Liver (tissue), 3 donors: ENCODE data around the gene RASA3.

Source experiments
- ATF3 ChIP-seq: IDR thresholded peaks from 2 replicates; pipeline ENCODE4 v1.6.1; 2016; ENCODE audit warnings: antibody characterized with exemption
- EGR1 ChIP-seq, 2 donors: IDR thresholded peaks; 2 replicates each; pipeline ENCODE4 v1.6.1; 2016 to 2018; ENCODE audit warnings: antibody characterized with exemption in 2 of 2, low read depth in 2 of 2
- GABPA ChIP-seq, 2 donors: IDR thresholded peaks in 1 of 2; conservative IDR thresholded peaks in 1 of 2; 2 replicates each; pipeline ENCODE4 v1.6.1; 2016; ENCODE audit warnings: antibody characterized with exemption in 2 of 2, mild to moderate bottlenecking in 1 of 2, moderate library complexity in 1 of 2
- JUND ChIP-seq, 2 donors: IDR thresholded peaks; 2 replicates each; pipeline ENCODE4 v1.6.1; 2016; ENCODE audit warnings: antibody characterized with exemption in 2 of 2
- RAD21 ChIP-seq, 2 donors: IDR thresholded peaks; 2 replicates each; pipeline ENCODE4 v1.6.1; 2016; ENCODE audit warnings: antibody characterized with exemption in 2 of 2, mild to moderate bottlenecking in 2 of 2
- SP1 ChIP-seq: IDR thresholded peaks from 2 replicates; pipeline ENCODE4 v1.6.1; 2018; ENCODE audit warnings: antibody characterized with exemption, mild to moderate bottlenecking
- TAF1 ChIP-seq: conservative IDR thresholded peaks from 2 replicates; pipeline ENCODE4 v1.6.1; 2016; ENCODE audit warnings: antibody characterized with exemption, mild to moderate bottlenecking
- YY1 ChIP-seq: IDR thresholded peaks from 2 replicates; pipeline ENCODE4 v1.6.1; 2016; ENCODE audit warnings: antibody characterized with exemption, mild to moderate bottlenecking
- ZBTB33 ChIP-seq: IDR thresholded peaks from 2 replicates; pipeline ENCODE4 v1.6.1; 2016; ENCODE audit warnings: antibody characterized with exemption
- TF ChIP-seq, protein P1 (sequence below): fragments of 150-350 bp; IDR thresholded peaks from 2 replicates; pipeline ENCODE4 v1.5.1; 2017; ENCODE audit warnings: improper control_type of control experiment, low read depth, low read length; ENCODE audit not compliant: missing input control
- TF ChIP-seq, protein P2 (sequence below): IDR thresholded peaks from 2 replicates; pipeline ENCODE4 v1.6.1; 2016; ENCODE audit warnings: antibody characterized with exemption, mild to moderate bottlenecking
- TF ChIP-seq, protein P3 (sequence below): IDR thresholded peaks from 2 replicates; pipeline ENCODE4 v1.6.1; 2016; ENCODE audit warnings: antibody characterized with exemption
- donor health status: healthy.
- donor health status: healthy.

GRCh38 chr13:114034481-114034891 is 97.9 kb downstream of the RASA3 start:
- TF ChIP-seq, protein P1, sequence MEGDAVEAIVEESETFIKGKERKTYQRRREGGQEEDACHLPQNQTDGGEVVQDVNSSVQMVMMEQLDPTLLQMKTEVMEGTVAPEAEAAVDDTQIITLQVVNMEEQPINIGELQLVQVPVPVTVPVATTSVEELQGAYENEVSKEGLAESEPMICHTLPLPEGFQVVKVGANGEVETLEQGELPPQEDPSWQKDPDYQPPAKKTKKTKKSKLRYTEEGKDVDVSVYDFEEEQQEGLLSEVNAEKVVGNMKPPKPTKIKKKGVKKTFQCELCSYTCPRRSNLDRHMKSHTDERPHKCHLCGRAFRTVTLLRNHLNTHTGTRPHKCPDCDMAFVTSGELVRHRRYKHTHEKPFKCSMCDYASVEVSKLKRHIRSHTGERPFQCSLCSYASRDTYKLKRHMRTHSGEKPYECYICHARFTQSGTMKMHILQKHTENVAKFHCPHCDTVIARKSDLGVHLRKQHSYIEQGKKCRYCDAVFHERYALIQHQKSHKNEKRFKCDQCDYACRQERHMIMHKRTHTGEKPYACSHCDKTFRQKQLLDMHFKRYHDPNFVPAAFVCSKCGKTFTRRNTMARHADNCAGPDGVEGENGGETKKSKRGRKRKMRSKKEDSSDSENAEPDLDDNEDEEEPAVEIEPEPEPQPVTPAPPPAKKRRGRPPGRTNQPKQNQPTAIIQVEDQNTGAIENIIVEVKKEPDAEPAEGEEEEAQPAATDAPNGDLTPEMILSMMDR: no peak
- TF ChIP-seq RAD21 (IDR thresholded peaks at IDR 0.05) (no peak), GABPA (IDR thresholded peaks at IDR 0.05 in 1 of 2, conservative IDR thresholded peaks at IDR 0.05 in 1 of 2) (no peak), ZBTB33 (no peak), YY1 (no peak), SP1 (no peak), EGR1 (IDR thresholded peaks at IDR 0.05; ENCODE audit: low read depth in 2 of 2) (no peak), ATF3 (no peak), JUND (IDR thresholded peaks at IDR 0.05) (no peak), TAF1 (no peak)
- TF ChIP-seq, protein P2, sequence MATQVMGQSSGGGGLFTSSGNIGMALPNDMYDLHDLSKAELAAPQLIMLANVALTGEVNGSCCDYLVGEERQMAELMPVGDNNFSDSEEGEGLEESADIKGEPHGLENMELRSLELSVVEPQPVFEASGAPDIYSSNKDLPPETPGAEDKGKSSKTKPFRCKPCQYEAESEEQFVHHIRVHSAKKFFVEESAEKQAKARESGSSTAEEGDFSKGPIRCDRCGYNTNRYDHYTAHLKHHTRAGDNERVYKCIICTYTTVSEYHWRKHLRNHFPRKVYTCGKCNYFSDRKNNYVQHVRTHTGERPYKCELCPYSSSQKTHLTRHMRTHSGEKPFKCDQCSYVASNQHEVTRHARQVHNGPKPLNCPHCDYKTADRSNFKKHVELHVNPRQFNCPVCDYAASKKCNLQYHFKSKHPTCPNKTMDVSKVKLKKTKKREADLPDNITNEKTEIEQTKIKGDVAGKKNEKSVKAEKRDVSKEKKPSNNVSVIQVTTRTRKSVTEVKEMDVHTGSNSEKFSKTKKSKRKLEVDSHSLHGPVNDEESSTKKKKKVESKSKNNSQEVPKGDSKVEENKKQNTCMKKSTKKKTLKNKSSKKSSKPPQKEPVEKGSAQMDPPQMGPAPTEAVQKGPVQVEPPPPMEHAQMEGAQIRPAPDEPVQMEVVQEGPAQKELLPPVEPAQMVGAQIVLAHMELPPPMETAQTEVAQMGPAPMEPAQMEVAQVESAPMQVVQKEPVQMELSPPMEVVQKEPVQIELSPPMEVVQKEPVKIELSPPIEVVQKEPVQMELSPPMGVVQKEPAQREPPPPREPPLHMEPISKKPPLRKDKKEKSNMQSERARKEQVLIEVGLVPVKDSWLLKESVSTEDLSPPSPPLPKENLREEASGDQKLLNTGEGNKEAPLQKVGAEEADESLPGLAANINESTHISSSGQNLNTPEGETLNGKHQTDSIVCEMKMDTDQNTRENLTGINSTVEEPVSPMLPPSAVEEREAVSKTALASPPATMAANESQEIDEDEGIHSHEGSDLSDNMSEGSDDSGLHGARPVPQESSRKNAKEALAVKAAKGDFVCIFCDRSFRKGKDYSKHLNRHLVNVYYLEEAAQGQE: no peak
- TF ChIP-seq, protein P3, sequence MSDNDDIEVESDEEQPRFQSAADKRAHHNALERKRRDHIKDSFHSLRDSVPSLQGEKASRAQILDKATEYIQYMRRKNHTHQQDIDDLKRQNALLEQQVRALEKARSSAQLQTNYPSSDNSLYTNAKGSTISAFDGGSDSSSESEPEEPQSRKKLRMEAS: no peak
